Kidney (tissue), 14 donors: ENCODE data around the gene LTBR. TPM values are rescaled to one million over a fixed set of nuclear protein-coding genes. Genes with fewer than 3 reads are reported as not detected.

Experiments used
- DNase-seq, 5 donors: peaks; one replicate each; pipeline ENCODE4 v3.0.0-alpha.2; 2013 to 2020
- FAIRE-seq: peaks from 2 replicates; lab custom pipeline; 2012; peaks lifted over from hg19 to GRCh38; lab: Jason Lieb, UNC
- H3K27ac ChIP-seq, 2 donors: one replicate each; pipeline ENCODE4 v1.7.0; 2013; ENCODE audit warnings: low read depth in 2 of 2, low read length in 2 of 2, inconsistent platforms in 1 of 2
- H3K27me3 ChIP-seq: one replicate; pipeline ENCODE4 v1.7.1; 2013; ENCODE audit warnings: low read length, inconsistent platforms; ENCODE audit not compliant: control insufficient read depth, insufficient read depth
- H3K36me3 ChIP-seq, 3 donors: one replicate each; pipeline versions ENCODE4 v1.7.0 to v1.7.1; 2013; ENCODE audit warnings: low read length in 3 of 3, control low read depth in 1 of 3, inconsistent platforms in 1 of 3; ENCODE audit not compliant: insufficient read depth in 3 of 3, control insufficient read depth in 2 of 3
- H3K4me1 ChIP-seq, 3 donors: one replicate each; pipeline versions ENCODE4 v1.7.0 to v1.7.1; 2013; ENCODE audit warnings: low read length in 3 of 3, inconsistent platforms in 1 of 3, low read depth in 1 of 3; ENCODE audit not compliant: control insufficient read depth in 2 of 3, insufficient read depth in 2 of 3
- H3K4me3 ChIP-seq, 3 donors: one replicate each; pipeline versions ENCODE4 v1.7.0 to v1.8.1; 2013; ENCODE audit warnings: low read length in 3 of 3, control low read depth in 1 of 3, inconsistent platforms in 1 of 3
- H3K9ac ChIP-seq, 3 donors: one replicate each; pipeline versions ENCODE4 v1.7.0 to v1.7.1; 2013; ENCODE audit warnings: low read length in 3 of 3, control low read depth in 1 of 3, inconsistent platforms in 1 of 3
- H3K9me3 ChIP-seq, 3 donors: one replicate each; pipeline versions ENCODE4 v1.7.0 to v1.7.1; 2013; ENCODE audit warnings: low read length in 3 of 3, control low read depth in 1 of 3, inconsistent platforms in 1 of 3; ENCODE audit not compliant: control insufficient read depth in 2 of 3, insufficient read depth in 1 of 3
- intact Hi-C: fragments of 100-400 bp; cut with DNase I; formaldehyde crosslinking; loops from one replicate; pipeline ENCODE4 v1.11.1; 2022
- polyA plus RNA-seq: library from polyadenylated mRNA; stranded (reverse); fragments of 350-450 nt; fragmentation: Illumina TruSeq; extraction: RNeasy Lipid Tissue Mini Kit (QIAGEN cat#74804); gene quantifications from one replicate; pipeline ENCODE4 v1.2.3, GENCODE V29; 2014; ENCODE audit warnings: low read depth, low replicate concordance; ENCODE audit not compliant: insufficient read depth
- total RNA-seq: library from RNA; stranded (reverse); fragmentation: NEBNext Ultra II Directional; extraction: Animal tissue kit (Norgen Biotek cat#: 25700); gene quantifications from one replicate; pipeline ENCODE4 v1.2.1, GENCODE V29; 2021
- TF ChIP-seq, protein P1 (sequence below): IDR thresholded peaks from 3 replicates; pipeline ENCODE4 v1.5.1; 2012; ENCODE audit warnings: mild to moderate bottlenecking, moderate library complexity, borderline replicate concordance; ENCODE audit not compliant: insufficient read depth; ENCODE audit errors: extremely low read depth
- donor health status: control.
- donor health status: control.
- donor health status: control.
- donor health status: control.
- donor health status: control.
- donor health status: DM: yes; HTN: yes; CAD: no.
- donor health status: Normal renal cell carcinoma (clear cell type).

LTBR gene
- total and polyA plus RNA-seq, 2 donors from 2014 or later = 77.8 to 114 TPM

DNA sequence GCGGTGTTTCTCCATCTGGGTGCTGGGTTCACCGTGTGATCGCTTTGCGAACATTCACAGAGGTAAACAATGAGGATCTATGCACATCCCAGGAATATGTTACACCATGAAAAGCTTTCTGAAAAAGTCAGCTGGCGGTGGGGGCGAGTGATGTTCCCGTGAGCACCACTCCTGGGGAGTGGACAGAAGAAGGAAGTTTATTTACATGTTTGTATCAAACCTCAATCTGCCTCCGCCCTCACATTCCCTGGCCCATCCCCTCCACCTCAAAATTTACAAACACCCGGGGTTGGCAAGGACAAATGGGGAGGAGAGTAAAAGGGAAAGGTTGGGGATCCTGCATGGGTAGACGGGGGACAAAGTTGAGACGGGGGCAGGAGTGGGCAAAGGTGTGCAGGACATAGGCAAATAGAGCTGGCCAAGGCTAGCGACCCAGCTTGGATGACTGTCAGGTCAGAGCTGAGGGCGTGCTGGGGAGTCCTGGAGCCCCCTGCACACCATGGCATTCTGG, 49.0 kb upstream of the LTBR start:
- no peaks in the 10 kb centered on the region for H3K27me3 ChIP-seq
- TF ChIP-seq, protein P1, sequence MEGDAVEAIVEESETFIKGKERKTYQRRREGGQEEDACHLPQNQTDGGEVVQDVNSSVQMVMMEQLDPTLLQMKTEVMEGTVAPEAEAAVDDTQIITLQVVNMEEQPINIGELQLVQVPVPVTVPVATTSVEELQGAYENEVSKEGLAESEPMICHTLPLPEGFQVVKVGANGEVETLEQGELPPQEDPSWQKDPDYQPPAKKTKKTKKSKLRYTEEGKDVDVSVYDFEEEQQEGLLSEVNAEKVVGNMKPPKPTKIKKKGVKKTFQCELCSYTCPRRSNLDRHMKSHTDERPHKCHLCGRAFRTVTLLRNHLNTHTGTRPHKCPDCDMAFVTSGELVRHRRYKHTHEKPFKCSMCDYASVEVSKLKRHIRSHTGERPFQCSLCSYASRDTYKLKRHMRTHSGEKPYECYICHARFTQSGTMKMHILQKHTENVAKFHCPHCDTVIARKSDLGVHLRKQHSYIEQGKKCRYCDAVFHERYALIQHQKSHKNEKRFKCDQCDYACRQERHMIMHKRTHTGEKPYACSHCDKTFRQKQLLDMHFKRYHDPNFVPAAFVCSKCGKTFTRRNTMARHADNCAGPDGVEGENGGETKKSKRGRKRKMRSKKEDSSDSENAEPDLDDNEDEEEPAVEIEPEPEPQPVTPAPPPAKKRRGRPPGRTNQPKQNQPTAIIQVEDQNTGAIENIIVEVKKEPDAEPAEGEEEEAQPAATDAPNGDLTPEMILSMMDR = no peak
- peaks cover 12 to 43% (median 38%) of the 10 kb centered on the region in 3 donors for H3K36me3 ChIP-seq
- peaks cover 2 to 62% (median 50%) of the 10 kb centered on the region in 3 donors for H3K4me1 ChIP-seq
- intact Hi-C loops = loop anchor here (10.0 kb wide), 1 partner anchor 120 kb away; the partner anchor contains the start of gene TAPBPL
- FAIRE-seq (no peak), DNase-seq (no peak)
- peak overlapping the region; percentile 97 for H3K27ac ChIP-seq
- no peaks in the 10 kb centered on the region for H3K9me3 ChIP-seq
- peak overlapping the region in 2 of 3 donors; percentile 54 to 92 for H3K4me3 ChIP-seq
- peak overlapping the region in 2 of 3 donors; percentile 38 to 99 for H3K9ac ChIP-seq

DNA sequence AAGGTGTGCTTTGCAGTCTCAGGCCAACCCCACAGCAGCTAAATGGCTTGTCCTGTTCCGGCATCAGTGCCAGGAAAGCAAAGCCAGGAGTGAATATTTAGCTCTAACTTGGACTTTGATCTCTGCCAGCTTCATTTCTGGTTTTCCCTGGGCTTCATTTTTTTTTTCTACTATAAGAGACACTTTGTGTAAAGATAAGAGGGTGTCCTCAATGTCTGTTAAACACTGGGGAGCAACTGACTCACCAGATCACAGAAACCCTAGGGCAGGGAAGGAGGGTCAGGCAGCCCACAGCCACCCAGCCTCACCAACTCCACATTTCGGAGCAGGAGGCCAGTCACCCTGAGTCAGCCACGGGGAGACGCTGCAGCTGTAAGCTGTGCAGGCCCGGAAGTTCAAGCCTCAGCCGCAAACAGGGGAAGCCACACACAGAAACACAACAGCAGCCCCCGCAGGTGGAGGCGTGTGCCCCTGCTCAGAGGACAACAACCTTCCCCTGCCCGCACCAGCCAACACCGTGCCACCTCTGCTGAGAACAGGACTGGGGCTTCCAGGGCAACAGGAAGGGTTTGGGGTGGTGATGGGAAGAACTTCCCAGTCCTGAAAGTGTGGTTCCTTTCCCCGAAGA, 48.4 kb upstream of the LTBR start:
- TF ChIP-seq, protein P1 = peak; percentile 38
- Histone ChIP-seq H3K27ac (peak overlapping the region; percentile 97), H3K36me3 (peaks cover 12 to 37% (median 34%) of the 10 kb centered on the region in 3 donors), H3K9ac (peak overlapping the region in 2 of 3 donors; percentile 38 to 99), H3K4me1 (peaks cover 2 to 57% (median 50%) of the 10 kb centered on the region in 3 donors), H3K9me3 (no peaks in the 10 kb centered on the region), H3K27me3 (no peaks in the 10 kb centered on the region), H3K4me3 (peak overlapping the region; percentile 24 to 92 (median 54))
- peak; percentile 60 to 95 (median 78) for DNase-seq
- FAIRE-seq = no peak
- intact Hi-C loops = loop anchor here (10.0 kb wide), 1 partner anchor 119 kb away; the partner anchor contains the start of gene TAPBPL

DNA sequence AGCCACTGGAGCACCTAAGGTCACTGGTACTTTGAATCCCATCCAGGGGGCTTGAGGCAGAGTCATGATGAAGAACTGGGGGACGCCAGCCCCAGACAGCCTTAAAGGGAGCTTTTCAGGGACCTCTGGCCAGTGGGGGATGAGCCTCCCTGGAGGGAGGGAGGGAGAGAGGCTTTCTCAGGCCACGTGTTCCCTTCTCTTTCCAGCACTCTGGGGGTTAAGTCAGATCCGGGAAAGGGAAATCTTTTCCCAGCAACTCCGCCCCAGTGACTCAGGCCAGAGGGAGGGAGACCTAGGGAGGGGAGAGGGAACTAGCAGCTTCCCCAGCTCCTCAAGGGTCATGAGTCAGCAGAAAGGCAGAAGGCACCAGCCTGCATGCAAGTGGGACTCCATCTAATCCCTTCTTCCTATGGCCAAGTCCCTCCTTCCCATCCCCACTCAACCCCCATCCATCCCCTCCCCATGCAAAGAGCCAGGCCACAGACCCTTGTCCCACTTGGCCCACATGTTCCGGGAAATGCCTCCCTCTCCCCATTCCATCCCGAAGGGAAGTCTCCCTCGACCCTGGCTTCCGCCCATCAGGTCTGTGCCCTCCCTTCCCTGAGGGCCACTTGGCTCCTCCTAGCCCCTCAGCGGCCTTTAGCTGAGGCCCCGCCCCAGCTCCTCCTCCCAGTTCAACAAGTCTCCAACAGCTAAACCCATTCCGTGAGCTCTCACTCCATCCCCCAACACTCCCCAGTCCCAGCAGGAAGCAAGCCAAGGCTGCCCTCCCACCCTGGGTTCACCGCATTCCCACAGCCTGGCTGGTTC, 47.7 kb upstream of the LTBR start:
- peaks cover 2 to 55% (median 50%) of the 10 kb centered on the region in 3 donors for H3K4me1 ChIP-seq

More for the DNA sequence above, 47.7 kb upstream of the LTBR start:
- Histone ChIP-seq H3K27me3 (no peaks in the 10 kb centered on the region), H3K4me3 (peak overlapping the region; percentile 35 to 93 (median 92)), H3K9me3 (no peaks in the 10 kb centered on the region), H3K36me3 (peaks cover 9 to 30% (median 27%) of the 10 kb centered on the region in 3 donors), H3K27ac (peak overlapping the region; percentile 97 to 99), H3K9ac (peak overlapping the region; percentile 0 to 99 (median 68))
- DNase-seq = peak; percentile 94 to 99 (median 96)
- FAIRE-seq = peak; percentile 15
- intact Hi-C loops = loop anchor here (10.0 kb wide), 1 partner anchor 119 kb away; the partner anchor contains the start of gene TAPBPL
- TF ChIP-seq, protein P1 = no peak
